ENCODE results near the gene MAD1L1. TPM values are rescaled to one million over a fixed set of nuclear protein-coding genes. Genes with fewer than 3 reads are reported as not detected.
A peak's percentile ranks its signal among the peaks of the same experiment; 100 is the strongest.

Gene MAD1L1
- total RNA-seq, 4 donors from 2014 or later = 8.0 to 52.7 (median 26.7) TPM

GRCh38 chr7:2158331-2159175 lies 74.2 kb downstream of the MAD1L1 start:
- TF ChIP-seq CTCF (IDR thresholded peaks at IDR 0.05) (no peak), EP300 (IDR thresholded peaks at IDR 0.05; ENCODE audit: low read depth) (no peak), POLR2A (IDR thresholded peaks at IDR 0.05) (no peak), POLR2AphosphoS5 (IDR thresholded peaks at IDR 0.05) (no peak)
- peak; percentile 4 for DNase-seq
- no peak overlapping the region for H3K4me3 ChIP-seq
- peak overlapping the region; percentile 69 to 90 (median 72) for H3K27ac ChIP-seq
- H3K9me3 ChIP-seq = no peaks in the 10 kb centered on the region
- no peaks in the 10 kb centered on the region for H3K27me3 ChIP-seq
- H3K36me3 ChIP-seq = no peaks in the 10 kb centered on the region
- in situ Hi-C loops (cut with MboI; ENCODE audit: low pct_ligation_motif_present in 1 of 4, low pct_unique_long_range_greater_than_20kb in 1 of 4, low sequenced_read_pairs in 3 of 4) (no loop called here), intact Hi-C loops (cut with DNase I; ENCODE audit: low total_unique reads) (no loop called here)
- peaks cover 16 to 29% (median 24%) of the 10 kb centered on the region in 4 donors for H3K4me1 ChIP-seq
- WGBS, 2 donors (ENCODE audit: low coverage in 1 of 2) = 85 to 100% methylated on average over 2 to 12 of the region's 13 CpGs

DNA sequence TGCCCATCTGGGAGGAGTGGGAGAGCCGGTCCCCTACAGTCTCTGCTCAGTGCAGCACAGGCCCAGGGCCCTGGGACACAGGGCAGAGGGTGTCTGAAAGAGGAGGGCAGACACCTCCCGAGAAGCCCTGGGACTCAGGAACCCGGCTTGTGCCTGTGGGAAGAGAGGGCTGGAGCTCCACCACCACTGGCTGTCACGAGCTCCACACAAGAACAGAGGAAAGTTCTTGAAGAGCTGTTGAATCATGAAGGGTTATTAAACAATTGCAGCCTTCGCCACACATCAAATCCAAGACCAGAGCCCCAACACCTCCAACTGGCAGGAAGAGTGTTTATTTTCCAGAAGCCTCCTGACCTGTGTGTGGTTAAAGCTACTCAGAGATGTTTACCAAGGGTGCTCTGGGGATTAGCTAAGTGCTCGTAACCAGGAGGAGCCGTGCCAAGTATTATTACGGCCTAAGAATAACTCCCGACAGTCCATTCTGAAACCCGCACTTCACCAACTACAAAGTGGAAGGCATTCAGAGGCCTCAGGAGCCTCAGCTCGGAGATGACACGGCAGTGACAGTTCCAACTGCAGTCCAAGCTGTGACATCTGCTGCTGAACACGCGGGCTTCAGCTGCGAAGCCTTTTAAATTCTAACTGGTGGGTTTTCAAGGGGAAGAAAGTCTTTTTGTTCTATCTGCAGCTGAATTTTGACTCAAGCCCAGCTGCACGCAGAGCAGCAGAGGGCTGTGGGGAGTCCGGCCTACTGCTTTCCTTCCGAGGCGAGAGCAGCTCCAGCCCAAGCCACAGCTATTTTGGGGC lies 75.1 kb downstream of the MAD1L1 start:
- no peaks in the 10 kb centered on the region for H3K9me3 ChIP-seq
- H3K4me3 ChIP-seq = no peak overlapping the region
- no peaks in the 10 kb centered on the region for H3K27me3 ChIP-seq
- in situ Hi-C loops (cut with MboI; ENCODE audit: low pct_ligation_motif_present in 1 of 4, low pct_unique_long_range_greater_than_20kb in 1 of 4, low sequenced_read_pairs in 3 of 4) = no loop called here
- H3K4me1 ChIP-seq = peaks cover 16 to 23% (median 21%) of the 10 kb centered on the region in 4 donors
- no peaks in the 10 kb centered on the region for H3K36me3 ChIP-seq
- WGBS, 2 donors (ENCODE audit: low coverage in 1 of 2) = 36 to 65% methylated on average over 5 to 19 of the region's 19 CpGs
- peak; percentile 73 for DNase-seq
- TF ChIP-seq POLR2AphosphoS5 (IDR thresholded peaks at IDR 0.05) (peak; percentile 72 to 76 (median 76)), EP300 (IDR thresholded peaks at IDR 0.05; ENCODE audit: low read depth) (peak; percentile 59), CTCF (IDR thresholded peaks at IDR 0.05) (no peak), POLR2A (IDR thresholded peaks at IDR 0.05) (no peak)
- intact Hi-C loops (cut with DNase I; ENCODE audit: low total_unique reads) = no loop called here
- H3K27ac ChIP-seq = peak overlapping the region; percentile 69 to 90 (median 72)

- H3K27me3 ChIP-seq = no peaks in the 10 kb centered on the region
- in situ Hi-C loops (cut with MboI; ENCODE audit: low pct_ligation_motif_present in 1 of 4, low pct_unique_long_range_greater_than_20kb in 1 of 4, low sequenced_read_pairs in 3 of 4) (no loop called here), intact Hi-C loops (cut with DNase I; ENCODE audit: low total_unique reads) (no loop called here)
- H3K4me1 ChIP-seq = peaks cover 16 to 23% (median 21%) of the 10 kb centered on the region in 4 donors
- no peaks in the 10 kb centered on the region for H3K36me3 ChIP-seq
- DNase-seq = no peak
- H3K9me3 ChIP-seq = no peaks in the 10 kb centered on the region
- H3K4me3 ChIP-seq = no peak overlapping the region
- TF ChIP-seq POLR2AphosphoS5 (IDR thresholded peaks at IDR 0.05) (no peak), EP300 (IDR thresholded peaks at IDR 0.05; ENCODE audit: low read depth) (no peak), POLR2A (IDR thresholded peaks at IDR 0.05) (no peak), CTCF (IDR thresholded peaks at IDR 0.05) (no peak)
- WGBS, 2 donors (ENCODE audit: low coverage in 1 of 2) = 72 to 77% methylated on average over 14 to 15 of the region's 15 CpGs
- H3K27ac ChIP-seq = peak overlapping the region; percentile 69 to 90 (median 72)
Observed at GRCh38 chr7:2156756-2157472, 75.8 kb downstream of the MAD1L1 start.
